ENCODE results near the gene PHACTR2. TPM values are rescaled to one million over a fixed set of nuclear protein-coding genes. Genes with fewer than 3 reads are reported as not detected.

Gene PHACTR2
- total and polyA plus RNA-seq, 4 donors = 11.0 to 119 (median 43.8) TPM

- no peaks in the 10 kb centered on the region for H3K9me3 ChIP-seq (ENCODE audit: control insufficient read depth in 4 of 4, insufficient read depth in 3 of 4, low read length in 3 of 4)
- no peak overlapping the region for H3K4me3 ChIP-seq
- H3K36me3 ChIP-seq (ENCODE audit: control insufficient read depth in 4 of 4, insufficient read depth in 4 of 4, low read length in 4 of 4) = peaks cover 0 to 3% (median 0%) of the 10 kb centered on the region in 4 donors
- ATAC-seq (ENCODE audit: insufficient read depth, low FRiP score) = no peak
- no peaks in the 10 kb centered on the region for H3K27me3 ChIP-seq (ENCODE audit: control insufficient read depth in 3 of 3, insufficient read depth in 3 of 3, low read length in 2 of 3)
- H3K27ac ChIP-seq (ENCODE audit: low read depth in 1 of 2, low read length in 1 of 2) = peak overlapping the region in 1 of 2 donors; percentile 53
- no peak for TF ChIP-seq CTCF (IDR thresholded peaks at IDR 0.05; ENCODE audit: control extremely low read depth, extremely low read depth)
- peaks cover 8 to 72% (median 48%) of the 10 kb centered on the region in 5 donors for H3K4me1 ChIP-seq (ENCODE audit: control insufficient read depth in 5 of 5, insufficient read depth in 5 of 5, low read length in 5 of 5)
- WGBS, 2 donors = 34 to 42% methylated on average over 2 of the region's 2 CpGs
- no peak for DNase-seq
- H3K9ac ChIP-seq (ENCODE audit: insufficient read depth in 1 of 2, low read length in 2 of 2) = peak overlapping the region in 1 of 2 donors; percentile 14
Observed at GRCh38 chr6:143696664-143697000, 18.9 kb downstream of the PHACTR2 start.

- H3K27ac ChIP-seq (ENCODE audit: low read depth in 1 of 2, low read length in 1 of 2) = peak overlapping the region in 1 of 2 donors; percentile 53
- H3K4me1 ChIP-seq (ENCODE audit: control insufficient read depth in 5 of 5, insufficient read depth in 5 of 5, low read length in 5 of 5) = peaks cover 8 to 67% (median 48%) of the 10 kb centered on the region in 5 donors
- peaks cover 0 to 3% (median 0%) of the 10 kb centered on the region in 4 donors for H3K36me3 ChIP-seq (ENCODE audit: control insufficient read depth in 4 of 4, insufficient read depth in 4 of 4, low read length in 4 of 4)
- TF ChIP-seq CTCF (IDR thresholded peaks at IDR 0.05; ENCODE audit: control extremely low read depth, extremely low read depth) = no peak
- H3K27me3 ChIP-seq (ENCODE audit: control insufficient read depth in 3 of 3, insufficient read depth in 3 of 3, low read length in 2 of 3) = no peaks in the 10 kb centered on the region
- no peak for DNase-seq
- ATAC-seq (ENCODE audit: insufficient read depth, low FRiP score) = no peak
- 28 to 37% methylated on average over 2 of the region's 2 CpGs for WGBS, 2 donors
- no peaks in the 10 kb centered on the region for H3K9me3 ChIP-seq (ENCODE audit: control insufficient read depth in 4 of 4, insufficient read depth in 3 of 4, low read length in 3 of 4)
- peak overlapping the region in 1 of 2 donors; percentile 14 for H3K9ac ChIP-seq (ENCODE audit: insufficient read depth in 1 of 2, low read length in 2 of 2)
- no peak overlapping the region for H3K4me3 ChIP-seq
Observed at GRCh38 chr6:143697076-143697800, 19.5 kb downstream of the PHACTR2 start.

- no peaks in the 10 kb centered on the region for H3K9me3 ChIP-seq (ENCODE audit: control insufficient read depth in 4 of 4, insufficient read depth in 3 of 4, low read length in 3 of 4)
- H3K9ac ChIP-seq (ENCODE audit: insufficient read depth in 1 of 2, low read length in 2 of 2) = no peak overlapping the region
- H3K27ac ChIP-seq (ENCODE audit: low read depth in 1 of 2, low read length in 1 of 2) = no peak overlapping the region
- peaks cover 0 to 3% (median 0%) of the 10 kb centered on the region in 4 donors for H3K36me3 ChIP-seq (ENCODE audit: control insufficient read depth in 4 of 4, insufficient read depth in 4 of 4, low read length in 4 of 4)
- no peak overlapping the region for H3K4me3 ChIP-seq
- TF ChIP-seq CTCF (IDR thresholded peaks at IDR 0.05; ENCODE audit: control extremely low read depth, extremely low read depth) = no peak
- peaks cover 8 to 60% (median 44%) of the 10 kb centered on the region in 5 donors for H3K4me1 ChIP-seq (ENCODE audit: control insufficient read depth in 5 of 5, insufficient read depth in 5 of 5, low read length in 5 of 5)
- DNase-seq (no peak), ATAC-seq (ENCODE audit: insufficient read depth, low FRiP score) (no peak)
- 90 to 95% methylated on average over 3 of the region's 3 CpGs for WGBS, 2 donors
- no peaks in the 10 kb centered on the region for H3K27me3 ChIP-seq (ENCODE audit: control insufficient read depth in 3 of 3, insufficient read depth in 3 of 3, low read length in 2 of 3)
Observed at GRCh38 chr6:143698329-143698728, 20.6 kb downstream of the PHACTR2 start.
